Mesothelial cell of epicardium (in vitro differentiated cells): Measurements from ENCODE around the gene CECR2. TPM values are rescaled to one million over a fixed set of nuclear protein-coding genes. Genes with fewer than 3 reads are reported as not detected.

Source experiments
- DNase-seq, 2 experiments: peaks; one replicate each; pipeline ENCODE4 v3.0.0; 2021; ENCODE audit warnings: low spot score in 2 of 2; ENCODE audit not compliant: unreplicated experiment in 2 of 2
- H3K27ac Mint-ChIP-seq: 2 replicates; pipeline ENCODE4 v1.8.0; 2021; ENCODE audit warnings: mixed read lengths
- H3K27me3 Mint-ChIP-seq: 2 replicates; pipeline ENCODE4 v1.8.0; 2021; ENCODE audit warnings: low read depth, mixed read lengths
- H3K36me3 Mint-ChIP-seq: 2 replicates; pipeline ENCODE4 v1.8.0; 2021; ENCODE audit warnings: mixed read lengths
- H3K4me1 Mint-ChIP-seq: 2 replicates; pipeline ENCODE4 v1.8.0; 2021; ENCODE audit warnings: mixed read lengths
- H3K4me3 Mint-ChIP-seq: 2 replicates; pipeline ENCODE4 v1.8.0; 2021; ENCODE audit warnings: mild to moderate bottlenecking, moderate library complexity, mixed read lengths
- H3K9me3 Mint-ChIP-seq: 2 replicates; pipeline ENCODE4 v1.8.0; 2021; ENCODE audit warnings: mixed read lengths
- total RNA-seq: library from RNA; stranded (reverse); gene quantifications from 3 replicates; pipeline ENCODE4 v1.2.1, GENCODE V29; 2021
- TF ChIP-seq, protein P1 (sequence below): fragments of 200-600 bp; sonication (generic); IDR thresholded peaks from one replicate; pipeline ENCODE4 v1.5.0; 2021; ENCODE audit warnings: antibody characterized with exemption; ENCODE audit not compliant: unreplicated experiment

Gene CECR2
- total RNA-seq, 1 donor from 2014 or later = 15.0 TPM

DNA sequence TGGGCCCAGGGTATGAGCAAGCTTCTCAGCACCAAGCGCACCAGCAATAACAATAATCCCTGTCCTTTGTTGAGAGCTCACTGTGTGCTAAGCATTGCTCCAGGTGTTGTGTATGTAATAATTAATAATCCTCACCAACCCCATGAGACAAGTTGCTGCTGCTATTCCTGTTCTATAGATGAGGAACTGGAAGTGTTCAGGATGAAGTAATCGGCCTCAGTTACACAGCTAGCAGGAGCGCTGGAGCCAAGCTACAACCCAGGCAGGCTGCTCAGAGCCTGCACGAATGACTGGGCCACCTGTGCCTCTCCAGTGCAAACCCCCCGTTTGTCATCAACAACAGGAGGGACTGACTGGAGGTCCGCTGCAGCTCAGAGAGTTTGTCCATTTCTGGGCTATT is 35.2 kb upstream of the CECR2 start:
- peaks cover 5% of the 10 kb centered on the region for H3K27me3 Mint-ChIP-seq
- H3K27ac Mint-ChIP-seq = no peak overlapping the region
- no peaks in the 10 kb centered on the region for H3K4me1 Mint-ChIP-seq

GRCh38 chr22:17334983-17335382 is 34.3 kb upstream of the CECR2 start:
- DNase-seq = no peak
- Mint-ChIP-seq H3K36me3 (no peaks in the 10 kb centered on the region), H3K9me3 (no peaks in the 10 kb centered on the region), H3K27me3 (peaks cover 9% of the 10 kb centered on the region), H3K4me1 (no peaks in the 10 kb centered on the region), H3K27ac (no peak overlapping the region), H3K4me3 (no peak overlapping the region)
- TF ChIP-seq, protein P1, sequence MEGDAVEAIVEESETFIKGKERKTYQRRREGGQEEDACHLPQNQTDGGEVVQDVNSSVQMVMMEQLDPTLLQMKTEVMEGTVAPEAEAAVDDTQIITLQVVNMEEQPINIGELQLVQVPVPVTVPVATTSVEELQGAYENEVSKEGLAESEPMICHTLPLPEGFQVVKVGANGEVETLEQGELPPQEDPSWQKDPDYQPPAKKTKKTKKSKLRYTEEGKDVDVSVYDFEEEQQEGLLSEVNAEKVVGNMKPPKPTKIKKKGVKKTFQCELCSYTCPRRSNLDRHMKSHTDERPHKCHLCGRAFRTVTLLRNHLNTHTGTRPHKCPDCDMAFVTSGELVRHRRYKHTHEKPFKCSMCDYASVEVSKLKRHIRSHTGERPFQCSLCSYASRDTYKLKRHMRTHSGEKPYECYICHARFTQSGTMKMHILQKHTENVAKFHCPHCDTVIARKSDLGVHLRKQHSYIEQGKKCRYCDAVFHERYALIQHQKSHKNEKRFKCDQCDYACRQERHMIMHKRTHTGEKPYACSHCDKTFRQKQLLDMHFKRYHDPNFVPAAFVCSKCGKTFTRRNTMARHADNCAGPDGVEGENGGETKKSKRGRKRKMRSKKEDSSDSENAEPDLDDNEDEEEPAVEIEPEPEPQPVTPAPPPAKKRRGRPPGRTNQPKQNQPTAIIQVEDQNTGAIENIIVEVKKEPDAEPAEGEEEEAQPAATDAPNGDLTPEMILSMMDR = no peak

More for the DNA sequence above, 35.2 kb upstream of the CECR2 start:
- DNase-seq = no peak
- Mint-ChIP-seq H3K4me3 (no peak overlapping the region), H3K9me3 (no peaks in the 10 kb centered on the region), H3K36me3 (no peaks in the 10 kb centered on the region)
- TF ChIP-seq, protein P1 = no peak

GRCh38 chr22:17336061-17336460 is 33.2 kb upstream of the CECR2 start:
- Mint-ChIP-seq H3K4me1 (no peaks in the 10 kb centered on the region), H3K27me3 (peaks cover 9% of the 10 kb centered on the region), H3K36me3 (no peaks in the 10 kb centered on the region), H3K9me3 (no peaks in the 10 kb centered on the region), H3K4me3 (no peak overlapping the region), H3K27ac (no peak overlapping the region)
- DNase-seq = no peak
- TF ChIP-seq, protein P1 = no peak

- Mint-ChIP-seq H3K36me3 (no peaks in the 10 kb centered on the region), H3K9me3 (no peaks in the 10 kb centered on the region), H3K4me1 (no peaks in the 10 kb centered on the region), H3K27me3 (peaks cover 9% of the 10 kb centered on the region), H3K27ac (no peak overlapping the region), H3K4me3 (no peak overlapping the region)
- TF ChIP-seq, protein P1 = no peak
- DNase-seq = no peak
Observed at GRCh38 chr22:17337639-17338038, 31.6 kb upstream of the CECR2 start.

- no peaks in the 10 kb centered on the region for H3K4me1 Mint-ChIP-seq
- H3K4me3 Mint-ChIP-seq = no peak overlapping the region
- H3K36me3 Mint-ChIP-seq = no peaks in the 10 kb centered on the region
- H3K27me3 Mint-ChIP-seq = peaks cover 9% of the 10 kb centered on the region
- H3K9me3 Mint-ChIP-seq = no peaks in the 10 kb centered on the region
- DNase-seq = no peak
- no peak overlapping the region for H3K27ac Mint-ChIP-seq
- TF ChIP-seq, protein P1 = no peak
Observed at GRCh38 chr22:17339095-17339693, 30.1 kb upstream of the CECR2 start.

DNA sequence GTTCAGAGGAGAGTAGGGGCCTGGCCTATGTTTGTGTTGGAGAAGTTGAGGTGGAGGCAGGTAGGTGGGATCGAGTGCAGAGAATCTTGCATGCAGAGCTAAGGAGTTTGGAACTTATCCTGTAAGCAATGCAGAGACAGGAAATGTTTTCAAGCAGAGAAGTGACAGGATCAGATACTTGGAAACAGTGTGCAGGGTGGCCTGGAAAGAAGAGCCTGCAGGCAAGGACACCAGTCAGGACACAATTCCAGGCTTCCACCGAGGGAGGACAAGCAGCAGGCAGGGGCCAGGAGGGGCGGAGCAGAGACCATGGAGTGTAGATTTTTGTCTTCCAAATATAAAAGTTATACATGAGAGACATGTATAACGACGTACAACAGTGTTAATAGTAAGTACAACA is 26.9 kb upstream of the CECR2 start:
- no peaks in the 10 kb centered on the region for H3K36me3 Mint-ChIP-seq
- H3K4me1 Mint-ChIP-seq = no peaks in the 10 kb centered on the region
- no peak overlapping the region for H3K27ac Mint-ChIP-seq
- DNase-seq = no peak
- H3K9me3 Mint-ChIP-seq = no peaks in the 10 kb centered on the region
- TF ChIP-seq, protein P1 = no peak
- peaks cover 9% of the 10 kb centered on the region for H3K27me3 Mint-ChIP-seq
- no peak overlapping the region for H3K4me3 Mint-ChIP-seq
